WI38 (cell line): Measurements from ENCODE around the gene RGS19.

ENCODE experiments used
- H3K4me3 ChIP-seq: 2 replicates; pipeline ENCODE4 v1.5.1; 2011; ENCODE audit warnings: low read depth, mild to moderate bottlenecking, control low read depth, low read length
- TF ChIP-seq, protein P1 (sequence below): IDR thresholded peaks from 2 replicates; pipeline ENCODE4 v1.5.1; 2012; ENCODE audit warnings: low read depth, mild to moderate bottlenecking, control low read depth, low read length

Gene RGS19

DNA sequence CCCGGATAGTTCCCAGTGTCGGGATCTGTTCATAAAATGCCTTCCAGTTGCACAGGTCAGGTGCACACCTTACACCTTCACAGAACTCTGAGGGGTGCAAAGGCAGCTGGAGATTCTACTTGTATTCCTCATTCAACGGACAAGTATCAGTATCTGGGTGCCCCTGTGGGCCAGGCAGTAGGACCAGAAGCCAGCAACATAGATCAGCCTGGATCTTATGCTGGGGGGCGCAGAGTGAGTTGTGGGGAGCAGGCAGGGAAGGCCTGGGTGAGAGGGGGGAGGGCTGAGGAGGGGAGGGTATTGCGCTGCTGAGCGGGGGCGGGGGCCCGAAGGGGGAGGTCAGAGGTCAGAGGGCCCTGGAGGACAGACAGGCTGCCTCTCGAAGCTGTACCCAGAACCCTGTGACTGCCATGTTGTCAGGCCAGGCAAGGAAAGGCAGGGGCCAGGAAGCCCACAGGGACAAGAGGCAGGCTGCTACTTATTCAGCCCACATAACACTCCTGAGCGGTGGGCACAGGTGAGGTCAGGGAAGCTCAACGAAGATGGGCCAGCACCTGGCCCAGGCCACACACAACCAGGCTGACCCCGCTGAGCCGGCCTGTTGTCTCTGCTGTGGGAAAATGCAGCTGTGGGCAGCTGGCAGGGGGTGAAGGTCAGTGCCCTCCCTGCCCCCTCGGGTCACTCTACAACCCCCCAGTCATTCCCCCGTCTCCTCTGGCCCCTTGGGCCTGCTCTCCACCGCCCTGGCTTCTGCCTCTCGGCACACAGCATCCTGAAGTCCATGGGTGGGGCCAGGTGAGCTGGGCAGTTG lies 1.7 kb upstream of the RGS19 start:
- no peak overlapping the region for H3K4me3 ChIP-seq

DNA sequence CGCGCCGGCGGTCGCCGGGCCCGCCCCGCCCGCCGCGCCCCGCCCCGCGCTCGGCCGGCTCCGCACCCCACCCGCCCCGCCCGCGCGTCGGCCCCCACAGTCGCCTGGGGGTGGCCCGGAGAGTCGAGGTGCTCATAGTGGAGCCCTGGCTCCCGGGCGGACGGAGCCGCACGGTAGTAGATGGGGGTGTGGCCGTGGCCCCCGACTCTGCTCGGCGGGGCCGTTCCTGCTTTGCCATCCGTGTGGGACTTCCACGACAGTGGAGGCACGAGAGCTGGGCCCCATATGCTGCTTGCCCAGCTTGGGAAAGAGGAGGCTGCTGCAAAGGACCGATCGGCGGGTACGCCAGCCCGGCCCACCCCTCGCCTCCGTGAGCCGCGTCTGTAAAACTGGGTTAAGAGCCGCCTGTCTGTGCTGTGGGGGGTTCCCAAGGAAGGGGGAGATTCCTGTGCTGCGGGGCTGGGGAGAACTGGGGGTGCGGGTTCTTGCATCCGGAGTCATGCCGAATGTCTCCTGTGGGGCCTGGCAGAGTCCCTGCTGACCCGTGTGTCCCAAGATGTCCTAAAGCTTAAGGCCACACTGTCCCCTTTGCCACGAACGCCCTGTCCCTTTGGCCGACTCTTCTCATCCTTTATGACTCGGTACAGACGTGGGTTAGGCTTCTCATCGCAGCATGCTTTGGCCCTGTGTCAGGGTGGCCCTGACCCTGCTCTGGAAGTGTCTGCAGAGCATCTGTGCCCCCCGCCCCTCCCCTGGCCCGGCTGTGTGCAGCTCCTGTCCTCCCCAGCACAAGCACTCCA lies 895 bp upstream of the RGS19 start, which contains the start of gene OPRL1:
Gene OPRL1 (plus strand): TSS at position 70 of the 800 bp plus-strand sequence. CDS start 12,639 bp downstream, outside the sequence.
- TF ChIP-seq, protein P1, sequence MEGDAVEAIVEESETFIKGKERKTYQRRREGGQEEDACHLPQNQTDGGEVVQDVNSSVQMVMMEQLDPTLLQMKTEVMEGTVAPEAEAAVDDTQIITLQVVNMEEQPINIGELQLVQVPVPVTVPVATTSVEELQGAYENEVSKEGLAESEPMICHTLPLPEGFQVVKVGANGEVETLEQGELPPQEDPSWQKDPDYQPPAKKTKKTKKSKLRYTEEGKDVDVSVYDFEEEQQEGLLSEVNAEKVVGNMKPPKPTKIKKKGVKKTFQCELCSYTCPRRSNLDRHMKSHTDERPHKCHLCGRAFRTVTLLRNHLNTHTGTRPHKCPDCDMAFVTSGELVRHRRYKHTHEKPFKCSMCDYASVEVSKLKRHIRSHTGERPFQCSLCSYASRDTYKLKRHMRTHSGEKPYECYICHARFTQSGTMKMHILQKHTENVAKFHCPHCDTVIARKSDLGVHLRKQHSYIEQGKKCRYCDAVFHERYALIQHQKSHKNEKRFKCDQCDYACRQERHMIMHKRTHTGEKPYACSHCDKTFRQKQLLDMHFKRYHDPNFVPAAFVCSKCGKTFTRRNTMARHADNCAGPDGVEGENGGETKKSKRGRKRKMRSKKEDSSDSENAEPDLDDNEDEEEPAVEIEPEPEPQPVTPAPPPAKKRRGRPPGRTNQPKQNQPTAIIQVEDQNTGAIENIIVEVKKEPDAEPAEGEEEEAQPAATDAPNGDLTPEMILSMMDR = no peak
- H3K4me3 ChIP-seq = peak within 1 kb of the TSS; percentile 78

More for the DNA sequence above, 1.7 kb upstream of the RGS19 start:
- TF ChIP-seq, protein P1 = no peak

DNA sequence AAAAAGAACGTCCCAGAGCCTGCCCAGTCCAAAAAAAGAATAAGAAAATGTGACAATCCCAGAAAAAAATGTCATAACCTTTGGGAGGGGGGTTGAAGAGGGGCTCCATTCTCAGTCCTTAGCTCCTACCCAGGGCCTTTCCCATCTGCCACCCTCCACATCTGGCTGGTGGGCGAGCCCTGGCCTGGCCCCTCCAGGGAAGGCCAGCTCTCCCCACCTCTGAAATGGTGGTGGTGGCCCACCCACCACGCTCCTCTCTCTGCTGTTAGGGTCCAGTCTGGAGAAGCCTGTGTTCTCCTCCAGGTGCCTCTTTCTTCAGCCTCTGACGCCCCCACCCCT lies 415 bp downstream of the RGS19 start:
- peak overlapping the region; percentile 78 for H3K4me3 ChIP-seq
- TF ChIP-seq, protein P1 = no peak

DNA sequence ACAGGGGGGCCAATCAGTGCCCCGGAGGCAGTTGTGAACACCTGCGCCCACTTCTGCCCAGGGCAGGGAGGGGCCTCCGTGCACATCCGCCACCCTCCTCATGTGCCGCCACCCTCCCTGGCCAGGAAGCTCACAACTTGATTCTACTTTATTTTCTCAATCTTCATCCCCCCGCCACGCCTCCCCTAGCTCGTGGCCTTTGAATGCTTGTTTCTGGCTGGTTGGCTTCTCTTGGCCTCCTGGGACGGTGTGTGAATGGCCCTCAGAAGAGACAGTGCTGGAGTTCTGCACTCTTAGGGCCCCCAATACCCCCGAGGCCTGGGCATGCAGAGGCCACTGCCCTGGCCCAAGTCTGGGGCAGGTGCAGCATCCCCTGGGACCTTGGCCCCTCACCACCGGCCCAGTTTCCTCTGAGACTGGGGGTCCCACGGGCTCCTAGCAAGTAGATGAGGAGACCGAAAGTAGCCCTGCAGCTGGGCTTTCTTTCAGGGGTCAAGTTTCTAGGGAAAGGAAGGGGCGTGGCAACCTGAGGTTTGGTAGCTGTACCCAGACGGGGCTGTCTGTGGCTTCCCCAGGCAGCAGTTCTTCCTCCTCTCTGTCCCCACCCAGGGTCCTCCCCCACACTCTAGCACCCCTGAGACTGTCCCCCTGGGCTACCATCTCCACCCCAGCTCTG lies 1.3 kb downstream of the RGS19 start:
- H3K4me3 ChIP-seq = no peak overlapping the region
- TF ChIP-seq, protein P1 = no peak

DNA sequence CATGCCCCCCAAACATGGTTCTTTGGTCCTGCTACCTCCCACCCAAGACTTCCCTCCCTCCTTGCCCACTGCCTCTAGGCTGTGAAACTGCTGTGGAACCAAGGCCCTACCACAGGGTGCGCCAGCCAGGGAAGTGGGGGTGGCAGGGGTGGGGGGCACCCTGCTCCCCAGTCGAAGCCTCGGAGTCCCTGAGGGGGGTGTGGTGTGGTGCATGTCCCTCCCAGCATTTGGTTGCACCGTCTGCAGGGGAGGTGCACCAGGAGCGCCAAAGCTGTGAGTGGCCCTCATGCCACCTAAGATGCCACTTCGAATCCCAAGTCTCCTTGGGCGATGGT lies 1.8 kb downstream of the RGS19 start:
- TF ChIP-seq, protein P1 = no peak
- H3K4me3 ChIP-seq = no peak overlapping the region

DNA sequence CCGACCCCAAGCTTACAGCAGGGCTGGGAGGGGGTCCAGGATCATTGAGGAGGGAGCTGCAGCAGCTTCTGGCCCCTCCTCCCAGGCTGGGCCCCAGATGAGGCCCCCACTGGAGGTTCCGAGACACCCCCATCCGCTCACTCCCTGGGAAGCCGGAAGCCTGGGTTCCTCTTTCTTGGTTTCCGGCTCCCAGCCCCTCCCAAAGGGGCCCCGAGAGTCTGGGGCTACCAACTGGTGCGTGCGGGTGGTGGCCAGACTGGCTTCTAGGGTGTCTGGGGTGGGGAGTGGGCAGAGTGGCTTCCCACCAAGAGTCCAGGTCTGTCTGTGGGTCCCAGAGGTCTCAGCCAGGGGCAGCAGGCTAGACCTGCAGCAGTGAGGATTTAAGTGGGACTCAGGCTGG lies 2.2 kb downstream of the RGS19 start:
- TF ChIP-seq, protein P1 = no peak
- no peak overlapping the region for H3K4me3 ChIP-seq
